Stimulated activated CD8-positive, alpha-beta memory T cell treated with anti-CD3 and anti-CD28 coated beads, Interleukin-2, amount 100 ng/mL, for 48 hours (primary cell): ENCODE measurements around the gene MACROH2A1.

Experiments
- DNase-seq, 2 donors: peaks; one replicate each; pipeline ENCODE4 v3.0.0-alpha.2; 2020; ENCODE audit warnings: low read depth in 2 of 2

MACROH2A1 gene

GRCh38 chr5:135435467-135436330, 36.7 kb upstream of the MACROH2A1 start:
- DNase-seq = no peak

GRCh38 chr5:135434591-135435466, 35.8 kb upstream of the MACROH2A1 start:
- DNase-seq = no peak

- DNase-seq = no peak
Observed at GRCh38 chr5:135433681-135434426, 34.8 kb upstream of the MACROH2A1 start.

GRCh38 chr5:135432113-135432512, 33.1 kb upstream of the MACROH2A1 start:
- DNase-seq = no peak

- no peak for DNase-seq
Observed at GRCh38 chr5:135430135-135430437, 31.1 kb upstream of the MACROH2A1 start.

GRCh38 chr5:135429301-135430134, 30.5 kb upstream of the MACROH2A1 start:
- no peak for DNase-seq

- no peak for DNase-seq
Observed at GRCh38 chr5:135428586-135428985, 29.6 kb upstream of the MACROH2A1 start.

- no peak for DNase-seq
Observed at GRCh38 chr5:135426102-135427082, 27.4 kb upstream of the MACROH2A1 start.

- no peak for DNase-seq
Observed at GRCh38 chr5:135425641-135426040, 26.6 kb upstream of the MACROH2A1 start.

GRCh38 chr5:135423846-135424168, 24.8 kb upstream of the MACROH2A1 start:
- DNase-seq = no peak

- no peak for DNase-seq
Observed at GRCh38 chr5:135423146-135423845, 24.3 kb upstream of the MACROH2A1 start.

GRCh38 chr5:135422419-135422818, 23.4 kb upstream of the MACROH2A1 start:
- DNase-seq = no peak

- DNase-seq = no peak
Observed at GRCh38 chr5:135417083-135417482, 18.1 kb upstream of the MACROH2A1 start.

- DNase-seq = no peak
Observed at GRCh38 chr5:135405082-135405481, 6.1 kb upstream of the MACROH2A1 start.

GRCh38 chr5:135402031-135402430, 3.0 kb upstream of the MACROH2A1 start:
- no peak for DNase-seq

- DNase-seq = no peak
Observed at GRCh38 chr5:135400866-135401265, 1.8 kb upstream of the MACROH2A1 start.

- no peak for DNase-seq
Observed at GRCh38 chr5:135399794-135400542, 937 bp upstream of the MACROH2A1 start.

- DNase-seq = peak in 1 of 2 donors; percentile 38
Observed at GRCh38 chr5:135398160-135398854, 724 bp downstream of the MACROH2A1 start.
